ENCODE results near the gene TMEM233.

Gene TMEM233

GRCh38 chr12:119659289-119659897 lies 65.8 kb downstream of the TMEM233 start:
- DNase-seq, result peak in 5 of 6 experiments; percentile 7 to 52 (median 42)

GRCh38 chr12:119660076-119660475 lies 66.5 kb downstream of the TMEM233 start:
- no peak for DNase-seq

GRCh38 chr12:119661882-119662281 lies 68.3 kb downstream of the TMEM233 start:
- DNase-seq, result no peak

GRCh38 chr12:119664642-119665041 lies 71.1 kb downstream of the TMEM233 start:
- no peak for DNase-seq

GRCh38 chr12:119665164-119665929 lies 71.8 kb downstream of the TMEM233 start:
- DNase-seq, result no peak

GRCh38 chr12:119666226-119666795 lies 72.7 kb downstream of the TMEM233 start:
- no peak for DNase-seq

GRCh38 chr12:119666900-119667576 lies 73.5 kb downstream of the TMEM233 start:
- DNase-seq, result peak in 1 of 6 experiments; percentile 8

- peak; percentile 79 to 94 (median 92) for DNase-seq
Observed at GRCh38 chr12:119667577-119668323, 74.2 kb downstream of the TMEM233 start, which contains the start of gene PRKAB1. Gene PRKAB1, plus strand, starts transcription at chr12:119668133. Its CDS starts 112 bp downstream, at chr12:119668245.

GRCh38 chr12:119668324-119668841 lies 74.8 kb downstream of the TMEM233 start:
- DNase-seq, result peak in 3 of 6 experiments; percentile 31 to 46 (median 43)

- no peak for DNase-seq
Observed at GRCh38 chr12:119669744-119670472, 76.3 kb downstream of the TMEM233 start.

- no peak for DNase-seq
Observed at GRCh38 chr12:119671070-119671469, 77.5 kb downstream of the TMEM233 start.

- DNase-seq, result no peak
Observed at GRCh38 chr12:119672194-119672593, 78.6 kb downstream of the TMEM233 start.

- no peak for DNase-seq
Observed at GRCh38 chr12:119673634-119674033, 80.1 kb downstream of the TMEM233 start.

- no peak for DNase-seq
Observed at GRCh38 chr12:119674560-119674959, 81.0 kb downstream of the TMEM233 start.

- no peak for DNase-seq
Observed at GRCh38 chr12:119676022-119676421, 82.4 kb downstream of the TMEM233 start.

GRCh38 chr12:119676573-119676972 lies 83.0 kb downstream of the TMEM233 start:
- DNase-seq, result no peak

GRCh38 chr12:119678459-119678858 lies 84.9 kb downstream of the TMEM233 start:
- DNase-seq, result no peak

GRCh38 chr12:119679081-119679480 lies 85.5 kb downstream of the TMEM233 start:
- no peak for DNase-seq

GRCh38 chr12:119679490-119679889 lies 85.9 kb downstream of the TMEM233 start:
- DNase-seq, result no peak

GRCh38 chr12:119681111-119681510 lies 87.5 kb downstream of the TMEM233 start:
- no peak for DNase-seq

Measured in stimulated activated naive CD4-positive, alpha-beta T cell (primary cell).